ENCODE results near the gene RECQL5.
"Not testable (repeated sequence)": the region's sequence is repeated elsewhere in the genome, so short reads cannot be mapped to it uniquely, and the experiment has no call there.

Gene RECQL5

DNA sequence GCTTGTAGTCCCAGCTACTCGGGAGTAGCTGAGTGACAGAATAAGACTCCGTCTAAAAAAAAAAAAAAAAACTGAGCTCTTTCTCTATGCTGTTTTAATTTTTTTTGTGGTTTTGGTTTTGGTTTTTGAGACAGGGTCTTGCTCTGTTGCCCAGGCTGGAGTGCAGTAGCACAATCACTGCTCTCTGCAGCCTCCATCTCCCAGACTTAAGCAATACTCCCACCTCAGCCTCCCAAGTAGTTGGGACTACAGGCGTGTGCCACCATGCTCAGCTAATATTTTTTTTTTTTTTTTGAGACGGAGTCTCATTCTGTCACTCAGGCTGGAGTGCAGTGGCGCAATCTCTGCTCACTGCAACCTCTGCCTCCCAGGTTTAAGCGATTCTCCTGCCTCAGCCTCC is 83.8 kb downstream of the RECQL5 start:
- H3K9me3 ChIP-seq (ENCODE audit: control insufficient read depth, low read length); H3K27ac ChIP-seq (ENCODE audit: low read depth, low read length, severe bottlenecking); H3K36me3 ChIP-seq (ENCODE audit: control insufficient read depth, insufficient read depth, low read length); H3K4me1 ChIP-seq (ENCODE audit: control insufficient read depth, insufficient read depth, low read length, poor library complexity, severe bottlenecking); H3K4me3 ChIP-seq (ENCODE audit: extremely low read depth, insufficient read depth, low read length, poor library complexity, severe bottlenecking): not testable (repeated sequence)
- WGBS, 2 experiments (ENCODE audit: insufficient coverage in 2 of 2), result 90 to 100% methylated on average over 1 to 4 of the region's 6 CpGs

GRCh38 chr17:75581121-75581725 is 85.7 kb downstream of the RECQL5 start:
- H3K4me3 ChIP-seq (ENCODE audit: extremely low read depth, insufficient read depth, low read length, poor library complexity, severe bottlenecking); H3K27ac ChIP-seq (ENCODE audit: low read depth, low read length, severe bottlenecking); H3K4me1 ChIP-seq (ENCODE audit: control insufficient read depth, insufficient read depth, low read length, poor library complexity, severe bottlenecking); H3K36me3 ChIP-seq (ENCODE audit: control insufficient read depth, insufficient read depth, low read length); H3K9me3 ChIP-seq (ENCODE audit: control insufficient read depth, low read length): not testable (repeated sequence)
- WGBS, 2 experiments (ENCODE audit: insufficient coverage in 2 of 2), result 91 to 93% methylated on average over 22 of the region's 23 CpGs
